GM10248 (cell line): ENCODE results near the gene CBLB.

Experiments used
- CTCF ChIA-PET: fragments of 300-600 bp; sonication (Branson Sonifier 250); formaldehyde crosslinking; extraction: SDS; loops from one replicate; lab custom pipeline; 2021; ENCODE audit warnings: antibody characterized with exemption; lab: Yijun Ruan, JAX
- POLR2A ChIA-PET: fragments of 350-650 bp; sonication (Branson Sonifier 250); formaldehyde crosslinking; extraction: SDS; loops from one replicate; lab custom pipeline; 2020; ENCODE audit warnings: antibody characterized with exemption; lab: Yijun Ruan, JAX
- DNase-seq: peaks from one replicate; pipeline ENCODE4 v3.0.0; 2012; ENCODE audit errors: extremely low spot score
- TF ChIP-seq, protein P1 (sequence below): IDR thresholded peaks from 2 replicates; pipeline ENCODE4 v1.5.1; 2012; ENCODE audit warnings: mild to moderate bottlenecking, low read depth; ENCODE audit errors: extremely low read depth, missing control alignments, control extremely low read depth

Gene CBLB

DNA sequence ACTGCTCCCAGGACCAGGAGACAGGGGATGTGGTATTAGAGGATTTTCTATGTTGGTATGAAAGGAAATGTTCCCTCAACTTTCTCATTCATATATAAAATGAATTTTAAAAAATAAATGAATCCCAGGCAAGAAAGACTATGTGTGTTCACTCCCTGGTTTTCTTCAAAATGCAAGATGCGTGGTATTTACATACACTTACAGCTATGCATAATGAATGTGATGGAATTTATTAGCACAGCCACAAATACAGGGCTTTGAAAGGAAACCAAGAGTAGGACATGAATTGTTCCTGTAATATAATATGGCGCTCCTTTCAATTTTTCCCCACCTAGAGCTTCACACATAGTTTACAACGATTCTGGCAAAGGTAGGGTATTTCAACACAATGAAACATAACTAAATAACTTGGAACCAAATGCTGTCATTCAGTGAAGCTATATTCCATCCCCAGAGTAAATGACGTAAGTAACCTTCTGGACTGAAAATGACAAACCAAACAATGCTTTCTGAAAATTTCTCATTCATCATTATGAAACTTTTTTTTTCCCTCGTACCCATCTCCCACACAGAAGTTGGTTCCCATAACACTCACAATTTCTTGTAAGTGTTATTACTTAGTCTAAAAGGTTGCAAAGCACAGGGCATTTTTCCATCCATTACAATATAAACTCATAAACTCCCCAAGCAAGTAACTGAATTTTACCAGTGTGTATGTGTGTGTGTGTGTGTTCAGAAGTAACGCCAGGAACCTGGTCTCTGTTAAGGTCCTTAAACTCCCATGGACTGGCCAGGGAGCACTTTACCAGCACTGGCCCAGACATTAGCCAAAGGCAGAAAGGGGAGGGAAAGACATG is 41.8 kb downstream of the CBLB start:
- DNase-seq: no peak
- POLR2A ChIA-PET: interaction anchor here (0.6 to 1.9 kb wide), 2 partner anchors 10 to 357 kb away, joined by 3 to 15 read pairs; no protein-coding TSS in a partner anchor

DNA sequence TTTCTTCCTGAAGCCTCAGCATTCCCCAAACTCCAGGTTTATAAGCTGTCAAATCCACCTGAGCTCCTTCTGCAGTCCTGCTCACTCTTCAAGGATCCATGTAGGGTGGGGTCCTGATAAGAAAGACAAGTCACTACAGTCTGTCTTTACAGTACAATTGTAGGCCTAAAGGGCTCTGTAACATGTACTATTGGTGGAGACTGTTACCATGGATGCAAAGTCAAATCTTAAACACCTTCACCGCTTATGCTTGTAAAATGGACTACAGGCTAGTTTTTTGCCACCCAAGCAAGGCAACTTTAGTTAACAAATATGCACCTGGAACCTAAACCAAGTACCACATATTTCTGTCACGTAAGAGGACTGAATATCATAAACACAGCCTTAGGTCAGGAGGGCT is 44.7 kb downstream of the CBLB start:
- DNase-seq: no peak
- CTCF ChIA-PET: interaction anchor here (1.2 to 7.4 kb wide), 3 partner anchors 13 to 416 kb away, joined by 3 to 42 read pairs (median 12); no protein-coding TSS in a partner anchor
- POLR2A ChIA-PET: interaction anchor here (2.1 kb wide), 1 partner anchor 22 kb away, joined by 4 read pairs; no protein-coding TSS in a partner anchor
- TF ChIP-seq, protein P1, sequence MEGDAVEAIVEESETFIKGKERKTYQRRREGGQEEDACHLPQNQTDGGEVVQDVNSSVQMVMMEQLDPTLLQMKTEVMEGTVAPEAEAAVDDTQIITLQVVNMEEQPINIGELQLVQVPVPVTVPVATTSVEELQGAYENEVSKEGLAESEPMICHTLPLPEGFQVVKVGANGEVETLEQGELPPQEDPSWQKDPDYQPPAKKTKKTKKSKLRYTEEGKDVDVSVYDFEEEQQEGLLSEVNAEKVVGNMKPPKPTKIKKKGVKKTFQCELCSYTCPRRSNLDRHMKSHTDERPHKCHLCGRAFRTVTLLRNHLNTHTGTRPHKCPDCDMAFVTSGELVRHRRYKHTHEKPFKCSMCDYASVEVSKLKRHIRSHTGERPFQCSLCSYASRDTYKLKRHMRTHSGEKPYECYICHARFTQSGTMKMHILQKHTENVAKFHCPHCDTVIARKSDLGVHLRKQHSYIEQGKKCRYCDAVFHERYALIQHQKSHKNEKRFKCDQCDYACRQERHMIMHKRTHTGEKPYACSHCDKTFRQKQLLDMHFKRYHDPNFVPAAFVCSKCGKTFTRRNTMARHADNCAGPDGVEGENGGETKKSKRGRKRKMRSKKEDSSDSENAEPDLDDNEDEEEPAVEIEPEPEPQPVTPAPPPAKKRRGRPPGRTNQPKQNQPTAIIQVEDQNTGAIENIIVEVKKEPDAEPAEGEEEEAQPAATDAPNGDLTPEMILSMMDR: no peak

More for the DNA sequence above, 41.8 kb downstream of the CBLB start:
- CTCF ChIA-PET: interaction anchor here (1.3 to 7.4 kb wide), 6 partner anchors 10 to 468 kb away, joined by 3 to 42 read pairs (median 3); no protein-coding TSS in a partner anchor
- TF ChIP-seq, protein P1: no peak

DNA sequence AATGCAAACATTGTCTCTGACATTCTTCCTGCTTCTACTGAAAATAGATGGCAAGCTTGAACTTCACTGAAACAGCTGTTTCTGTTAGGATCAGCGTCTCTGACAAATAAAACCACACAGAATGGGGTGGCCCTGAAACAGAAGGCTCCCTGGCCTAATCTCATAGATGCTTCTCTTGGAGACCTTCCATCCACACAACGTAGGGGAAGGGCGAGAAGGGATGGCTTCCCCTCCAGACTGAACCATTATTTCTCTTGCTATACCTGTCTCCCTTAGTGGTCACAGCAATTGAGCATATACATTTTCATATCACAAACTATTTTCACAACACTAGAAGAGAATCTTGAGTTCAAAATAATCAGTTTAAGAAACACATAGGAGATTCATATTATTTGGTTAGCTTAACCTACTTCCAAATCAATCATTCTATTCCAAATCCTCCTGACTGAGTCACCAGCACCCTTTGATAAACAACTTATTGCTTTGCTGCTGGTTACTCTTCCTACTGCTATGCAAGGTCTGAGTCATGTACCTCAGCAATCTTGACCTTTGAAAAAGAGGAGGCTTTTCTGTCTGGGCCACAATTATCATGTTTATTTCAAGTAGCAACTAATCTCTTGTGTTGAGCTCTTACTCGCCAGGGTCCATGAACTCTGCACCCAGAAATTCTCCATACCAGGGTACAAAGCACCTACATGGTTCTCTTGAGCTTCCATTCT is 45.5 kb downstream of the CBLB start:
- DNase-seq: no peak
- TF ChIP-seq, protein P1: no peak
- ChIA-PET CTCF (interaction anchor here (1.1 to 7.4 kb wide), 4 partner anchors 14 to 22 kb away, joined by 3 to 42 read pairs (median 8); no protein-coding TSS in a partner anchor), POLR2A (interaction anchor here (0.8 to 2.1 kb wide), 2 partner anchors 14 to 21 kb away, joined by 3 to 4 read pairs; no protein-coding TSS in a partner anchor)

DNA sequence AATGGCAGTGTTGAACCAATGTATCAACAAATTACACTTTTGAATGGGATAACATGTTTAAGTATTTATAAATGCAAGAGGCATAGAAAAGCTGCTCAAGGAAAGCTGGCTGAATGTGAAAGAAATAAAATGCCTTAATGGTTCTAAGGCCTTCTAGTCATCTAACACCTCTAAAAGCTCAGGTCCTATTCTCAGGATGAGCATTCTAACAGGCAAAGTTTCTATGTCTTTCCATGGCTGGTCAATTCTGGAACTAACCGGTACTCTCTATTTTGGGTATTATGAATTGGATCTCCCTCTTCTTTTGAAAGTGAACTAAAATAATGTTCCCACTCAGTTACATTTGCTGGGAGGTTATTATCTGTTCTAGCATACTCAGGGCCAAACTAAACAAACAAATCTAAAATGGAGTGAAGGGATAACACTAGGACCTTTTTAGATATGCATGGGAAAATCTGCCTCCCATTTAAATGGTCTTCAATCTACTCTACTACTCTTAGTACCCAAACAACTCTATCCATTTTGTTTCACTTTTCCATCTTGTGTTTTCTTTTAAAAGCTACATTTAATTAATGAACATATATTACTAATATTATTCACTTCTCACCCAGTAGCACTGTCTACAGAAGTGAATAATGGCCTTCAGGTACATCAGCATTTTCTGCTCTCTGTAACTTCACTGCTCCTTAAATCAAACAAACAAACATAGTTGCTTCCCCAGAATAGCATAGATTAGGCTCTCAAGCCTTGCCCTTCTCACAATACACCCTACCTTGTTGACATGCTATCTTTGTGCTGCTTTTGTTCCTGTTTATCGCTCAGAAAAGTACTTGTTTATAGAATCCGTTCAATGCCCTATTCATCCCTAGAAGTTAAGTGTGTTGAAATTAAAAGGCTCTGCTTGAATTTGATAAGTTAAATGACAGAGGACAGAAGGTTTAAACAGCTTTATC is 46.4 kb downstream of the CBLB start:
- CTCF ChIA-PET: interaction anchor here (1.1 to 7.4 kb wide), 4 partner anchors 13 to 21 kb away, joined by 3 to 42 read pairs (median 8); no protein-coding TSS in a partner anchor
- TF ChIP-seq, protein P1: no peak
- POLR2A ChIA-PET: interaction anchor here (0.6 to 0.8 kb wide), 2 partner anchors 15 to 79 kb away, joined by 3 read pairs; no protein-coding TSS in a partner anchor
- DNase-seq: no peak

DNA sequence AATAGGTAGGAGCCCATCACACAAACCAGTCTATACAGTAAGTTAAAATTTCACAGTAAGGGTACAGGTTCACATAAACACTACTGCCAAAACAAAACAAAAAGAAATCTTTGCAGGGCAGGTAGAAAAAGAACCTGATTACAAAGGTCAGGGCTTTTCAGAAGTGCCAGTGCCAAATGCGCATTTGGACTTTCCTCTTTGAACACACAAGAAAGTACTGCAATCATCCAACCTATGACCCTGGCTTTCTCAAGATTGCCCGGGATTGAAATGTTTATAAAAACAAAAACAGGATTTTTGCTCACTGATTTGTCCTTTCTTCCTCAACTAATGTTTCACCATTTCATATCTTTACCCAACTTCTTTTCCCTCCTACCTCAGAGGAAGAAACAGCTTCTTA is 47.4 kb downstream of the CBLB start:
- no peak for DNase-seq
- POLR2A ChIA-PET: no interaction called here
- TF ChIP-seq, protein P1: no peak
- CTCF ChIA-PET: interaction anchor here (1.9 to 7.4 kb wide), 2 partner anchors 12 to 16 kb away, joined by 5 to 42 read pairs; no protein-coding TSS in a partner anchor
